Stimulated activated CD4-positive, alpha-beta T cell treated with anti-CD3 and anti-CD28 coated beads, Interleukin-15, amount 100 ng/mL, for 48 hours (primary cell): ENCODE results near the gene SETD3.

ENCODE experiments used
- DNase-seq, 2 donors: peaks; one replicate each; pipeline ENCODE4 v3.0.0-alpha.2; 2020; ENCODE audit warnings: low read depth in 2 of 2

Gene SETD3

DNA sequence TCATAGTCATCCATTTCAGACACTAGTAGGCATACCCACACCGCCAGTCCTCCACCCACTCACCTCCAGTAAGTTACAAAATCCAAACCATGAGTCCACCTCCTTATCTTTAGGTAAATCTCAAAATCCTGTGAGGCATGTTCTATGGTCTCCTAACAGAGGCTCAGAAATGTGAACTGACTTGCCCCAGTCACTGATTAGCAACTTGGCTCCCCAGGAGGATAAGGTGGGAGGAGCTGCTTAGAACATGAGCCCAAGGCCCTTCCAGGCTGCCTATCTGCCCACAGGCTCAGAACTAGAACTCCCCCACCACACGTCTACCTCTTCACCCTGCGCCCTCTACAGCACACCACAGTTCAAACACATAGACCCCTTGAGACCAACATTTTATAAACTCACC, 19.9 kb downstream of the SETD3 start:
- no peak for DNase-seq

DNA sequence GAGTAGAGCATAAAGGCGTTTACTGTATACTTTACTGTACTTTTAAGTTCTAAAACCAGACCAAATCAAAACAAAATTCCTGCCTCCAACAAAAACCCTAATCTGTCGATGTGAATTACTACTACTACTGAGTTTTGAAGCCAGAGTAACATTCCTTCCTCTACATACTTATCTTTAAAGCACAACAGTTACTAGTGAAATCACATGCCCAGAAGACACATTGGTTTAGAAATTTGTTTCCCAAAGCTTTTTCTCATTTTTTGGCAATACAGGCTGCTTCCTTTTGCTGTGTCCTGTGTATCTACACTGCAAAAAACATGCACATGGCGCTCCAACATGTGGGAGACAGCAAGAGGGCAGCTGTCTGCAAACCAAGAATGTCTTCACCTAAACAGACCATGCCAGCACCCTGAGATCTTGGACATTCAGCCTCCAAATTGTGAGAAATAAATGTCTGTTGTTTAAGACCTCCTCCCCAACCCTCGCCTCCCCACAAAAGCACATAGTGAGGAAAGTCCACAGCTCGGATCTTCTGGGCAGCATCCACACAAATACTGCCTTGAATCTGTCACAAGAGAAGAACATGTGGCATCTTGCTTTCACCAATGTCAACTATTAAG, 21.1 kb downstream of the SETD3 start:
- DNase-seq: no peak

DNA sequence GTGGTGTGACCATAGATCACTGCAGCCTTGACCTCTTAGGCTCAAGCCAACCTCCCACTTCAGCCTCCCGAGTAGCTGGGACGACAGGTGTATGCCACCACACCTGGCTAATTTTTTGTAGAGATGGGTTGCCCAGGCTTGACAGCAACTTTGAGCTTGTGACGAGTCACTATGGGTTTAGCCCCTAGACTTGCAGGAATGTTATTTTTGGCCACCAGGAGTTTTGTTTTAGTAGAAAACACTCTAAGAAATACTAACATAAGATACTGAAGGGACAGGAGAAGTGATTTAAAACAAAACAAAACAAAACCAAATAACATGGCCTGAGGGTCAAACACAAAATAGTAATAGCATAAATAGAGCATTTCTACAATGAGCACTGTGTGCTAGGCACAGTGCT, 26.4 kb downstream of the SETD3 start:
- no peak for DNase-seq

DNA sequence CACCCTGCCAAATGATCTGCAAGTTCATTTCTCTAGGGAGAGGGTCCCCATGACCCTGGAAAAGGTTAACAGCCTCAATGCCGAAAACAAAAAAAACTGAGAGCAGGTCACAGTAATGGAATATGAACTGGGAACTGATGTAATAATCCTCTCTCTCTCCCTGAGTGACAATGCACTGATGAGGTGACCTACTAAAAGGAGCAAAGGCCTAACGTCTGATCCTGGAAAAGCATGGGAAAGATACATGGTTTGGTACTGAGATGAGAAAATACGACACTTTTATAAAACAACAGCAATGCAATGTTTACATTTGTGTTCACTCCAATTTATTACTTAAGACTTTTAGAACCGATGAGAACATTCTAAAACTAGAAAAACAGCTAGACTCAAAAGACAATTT, 27.7 kb downstream of the SETD3 start:
- DNase-seq: no peak

DNA sequence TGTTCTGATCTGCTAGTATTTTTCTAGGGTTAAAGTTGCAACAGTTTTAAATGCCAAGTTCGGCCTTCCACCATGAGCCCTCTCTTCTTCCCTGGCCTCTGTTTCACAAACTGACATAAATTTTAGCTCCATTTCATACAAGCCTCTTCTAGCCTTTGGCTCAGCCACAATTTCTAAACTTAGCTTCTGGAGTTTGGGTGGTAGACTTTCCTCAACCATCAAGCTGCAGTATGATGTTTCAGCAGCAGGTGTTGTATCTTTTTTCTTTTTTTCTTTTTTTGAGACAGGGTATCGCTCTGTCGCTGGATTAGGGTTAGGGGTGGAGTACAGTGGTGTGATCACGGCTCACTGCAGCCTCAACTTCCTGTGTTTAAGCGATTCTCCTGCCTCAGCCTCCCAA, 29.4 kb downstream of the SETD3 start:
- no peak for DNase-seq

DNA sequence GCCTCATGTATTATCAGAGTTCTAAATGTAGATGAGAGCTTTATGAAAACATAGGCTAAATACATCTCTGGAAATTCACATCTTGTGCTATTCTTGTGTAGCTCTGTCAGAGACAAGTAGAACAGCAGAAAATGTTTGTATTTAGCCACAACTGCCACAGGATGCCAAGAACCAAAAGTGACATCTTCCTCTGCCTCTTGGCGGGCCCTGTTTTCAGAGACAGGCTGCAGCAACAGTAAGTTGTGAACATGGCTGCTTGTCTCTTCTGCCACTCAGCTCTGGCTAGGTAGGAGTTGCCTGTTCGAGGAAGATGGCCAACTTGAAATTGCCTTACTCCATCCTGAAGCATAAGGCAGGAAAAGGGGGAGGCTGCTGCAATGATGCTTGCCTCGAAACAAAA, 30.4 kb downstream of the SETD3 start:
- no peak for DNase-seq

DNA sequence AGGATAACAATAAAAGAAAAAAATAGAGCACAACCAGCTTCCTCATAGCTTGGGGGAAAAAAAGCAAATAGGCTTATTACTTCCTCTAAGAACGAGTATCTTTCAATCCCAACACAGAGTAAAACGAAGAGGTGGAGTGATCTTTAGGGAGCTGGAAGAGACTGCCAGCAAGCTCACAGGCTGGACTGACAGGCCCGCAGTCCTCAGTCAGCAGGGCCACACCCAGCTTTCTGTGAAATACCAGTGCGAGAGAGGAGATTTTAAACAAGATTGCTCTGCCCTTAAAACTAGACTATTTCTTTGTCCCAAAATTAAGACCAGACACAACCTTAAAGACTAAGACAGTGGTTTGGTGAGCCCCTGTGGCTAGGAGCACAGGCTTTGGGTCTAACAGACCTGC, 32.9 kb downstream of the SETD3 start:
- no peak for DNase-seq

DNA sequence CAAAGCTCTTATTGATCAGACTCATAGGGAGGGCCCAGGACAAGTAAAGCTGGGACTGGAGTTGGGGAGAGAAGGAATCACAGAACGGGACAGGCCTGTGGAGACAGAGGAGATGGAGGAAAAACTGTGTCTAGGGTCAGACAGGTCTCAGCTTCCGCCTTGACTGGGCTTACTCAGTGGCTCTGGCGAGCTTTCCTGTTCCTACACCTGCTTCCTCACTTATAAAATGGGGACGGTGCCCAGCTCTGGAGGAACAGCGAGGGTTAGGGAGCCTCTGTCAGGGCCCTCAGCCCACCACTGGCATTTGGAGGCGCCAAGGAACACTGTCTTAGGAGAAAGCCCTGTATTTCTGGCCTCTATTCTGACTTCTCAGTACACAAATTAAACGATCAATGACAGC, 34.7 kb downstream of the SETD3 start:
- DNase-seq: no peak

DNA sequence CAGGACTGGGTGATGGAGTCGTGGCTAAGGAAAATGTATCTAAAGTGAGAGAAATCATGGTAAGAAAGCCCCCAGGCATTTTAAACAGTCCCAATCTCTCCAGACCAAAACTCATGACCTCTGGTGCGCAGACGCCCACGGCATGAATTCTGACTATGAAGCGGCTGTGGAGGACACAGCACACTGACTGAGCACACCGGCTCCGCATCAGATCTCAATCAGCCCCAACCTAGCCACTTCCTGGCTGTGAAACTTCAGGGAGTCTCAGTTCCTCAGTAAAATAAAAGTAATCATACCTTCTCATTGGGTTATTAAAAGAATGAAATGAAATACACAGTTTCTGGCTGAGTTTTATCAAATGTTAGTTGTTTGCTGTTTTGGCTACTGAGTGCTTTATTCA, 38.7 kb downstream of the SETD3 start:
- no peak for DNase-seq

DNA sequence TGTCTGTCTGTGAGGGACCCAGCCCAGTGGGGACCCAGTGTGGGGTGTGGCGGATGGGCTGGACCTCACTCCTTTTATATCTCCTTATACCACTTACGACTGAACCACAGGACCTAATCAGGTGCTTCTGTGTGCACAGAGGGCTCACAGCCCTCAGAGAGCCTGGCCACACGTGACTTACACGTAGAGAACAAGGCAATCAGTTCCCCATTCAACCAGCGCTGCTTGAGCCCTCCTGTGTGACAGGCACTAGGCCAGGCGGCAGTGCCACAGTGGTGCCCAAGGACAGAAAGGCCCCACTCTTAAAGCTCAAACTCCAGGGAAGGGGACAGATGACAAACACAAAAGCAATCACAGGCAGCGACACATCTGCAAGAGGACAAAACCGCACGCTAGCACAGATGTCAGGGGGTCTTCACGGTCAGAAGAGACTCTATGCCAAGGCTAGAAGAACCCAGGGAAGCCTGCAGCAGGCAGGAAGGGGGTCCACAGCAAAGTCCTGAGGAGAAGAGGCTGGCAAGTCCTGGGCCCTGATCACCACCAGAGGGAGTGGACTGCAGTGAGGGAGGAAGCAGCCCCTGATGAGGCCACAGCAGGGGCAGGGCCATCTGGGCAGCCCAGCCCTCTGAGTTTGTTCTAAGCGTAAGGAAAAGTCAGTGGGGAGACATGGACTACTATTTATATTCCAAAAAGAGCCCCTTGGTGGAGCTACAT, 39.3 kb downstream of the SETD3 start:
- no peak for DNase-seq

DNA sequence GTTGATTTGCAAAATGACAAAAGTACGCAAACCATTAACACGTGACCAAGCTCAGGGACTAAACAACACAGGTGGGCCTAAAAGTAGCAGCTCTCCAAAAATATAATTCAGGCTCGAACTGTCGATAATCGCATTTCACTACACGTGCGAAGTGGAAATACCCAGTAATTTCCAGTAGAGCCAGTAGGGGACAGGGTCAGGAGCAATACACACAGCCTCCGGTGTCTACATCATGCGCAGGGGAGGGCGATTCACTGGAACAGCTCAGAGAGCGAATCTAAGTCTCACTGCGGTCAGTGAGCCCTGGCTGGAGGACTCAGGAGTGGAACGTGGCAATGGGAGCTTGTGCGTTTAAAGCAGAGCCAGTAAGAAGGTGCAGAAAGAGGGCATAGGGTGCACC, 40.4 kb downstream of the SETD3 start:
- DNase-seq: no peak

DNA sequence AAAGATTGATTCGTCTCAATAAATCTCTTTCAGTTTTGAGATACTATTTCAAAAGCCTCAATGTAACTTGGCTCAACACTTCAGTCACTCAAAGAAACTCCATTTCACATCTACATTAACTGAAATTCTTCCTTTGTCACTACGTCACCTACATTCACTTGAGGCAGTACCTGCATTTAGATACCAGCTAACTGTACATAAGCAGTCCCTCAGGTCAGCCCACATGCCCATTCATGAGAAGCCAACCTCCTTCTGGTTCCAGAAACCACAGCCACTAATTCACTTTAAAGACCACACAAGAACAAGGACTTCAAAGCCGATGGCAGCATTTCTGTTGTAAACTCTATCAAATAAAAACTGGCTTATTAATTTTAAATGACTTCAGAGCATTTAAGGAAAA, 43.0 kb downstream of the SETD3 start:
- DNase-seq: no peak

DNA sequence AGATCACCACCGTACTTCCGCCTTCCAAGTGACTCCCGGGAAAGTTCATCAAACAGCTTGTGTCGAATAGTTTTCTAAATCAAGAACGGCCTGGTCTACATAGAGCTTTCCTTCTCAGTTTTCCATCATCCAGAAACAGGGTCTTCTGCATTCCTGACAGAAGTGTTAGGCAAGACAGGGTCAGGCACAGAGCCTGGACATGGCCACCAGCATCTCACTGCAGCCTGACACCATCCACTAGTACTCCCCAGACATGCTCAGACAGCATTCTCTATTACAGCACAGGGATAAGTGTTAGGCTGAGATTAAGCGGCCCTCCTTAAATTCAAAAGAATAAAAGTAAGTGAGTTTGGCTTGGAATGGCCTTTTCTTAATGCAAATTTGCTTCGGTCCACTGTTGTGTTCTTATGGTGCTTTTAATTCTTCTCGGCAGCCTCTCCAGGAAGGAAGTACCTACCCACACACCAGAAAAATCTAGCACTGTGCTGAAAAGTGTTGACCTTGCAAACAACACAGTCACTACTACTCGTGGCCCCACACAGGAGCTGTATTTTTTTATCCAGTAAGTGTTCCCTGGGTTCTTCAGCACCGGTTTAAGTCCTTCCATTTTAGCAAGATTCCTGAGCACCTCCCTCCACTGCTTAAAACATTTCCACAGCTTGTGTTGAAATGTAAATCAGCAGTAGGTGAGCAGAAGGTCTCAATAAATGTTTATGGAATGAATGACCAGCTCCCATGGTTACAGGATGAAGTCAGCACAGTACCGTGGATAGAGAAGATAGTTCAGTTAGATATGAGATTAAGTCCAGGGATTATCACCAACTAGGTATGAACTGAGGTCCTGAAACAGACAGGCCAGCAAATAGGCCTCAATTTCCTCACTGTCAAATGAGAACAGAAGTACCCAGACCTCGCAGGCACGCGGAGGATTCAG, 44.1 kb downstream of the SETD3 start:
- no peak for DNase-seq

DNA sequence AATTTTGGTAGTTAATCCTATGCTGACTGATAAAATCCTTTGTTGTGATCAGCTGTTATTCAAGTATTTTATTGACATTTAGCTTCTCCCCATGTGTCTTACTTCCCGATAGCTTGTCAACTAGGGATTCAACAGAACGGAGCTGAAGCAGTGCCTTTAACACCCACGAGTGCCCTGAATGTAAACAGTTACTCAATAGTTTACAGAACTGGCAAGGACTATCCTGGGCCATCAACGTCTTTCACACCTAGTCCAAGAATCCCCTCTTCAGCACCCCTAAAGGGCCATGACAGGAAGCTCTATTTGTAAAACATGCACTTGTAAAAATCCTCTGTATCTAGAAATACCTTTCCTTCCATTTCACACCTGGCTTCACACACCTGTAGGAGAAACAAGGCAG, 45.3 kb downstream of the SETD3 start:
- no peak for DNase-seq

DNA sequence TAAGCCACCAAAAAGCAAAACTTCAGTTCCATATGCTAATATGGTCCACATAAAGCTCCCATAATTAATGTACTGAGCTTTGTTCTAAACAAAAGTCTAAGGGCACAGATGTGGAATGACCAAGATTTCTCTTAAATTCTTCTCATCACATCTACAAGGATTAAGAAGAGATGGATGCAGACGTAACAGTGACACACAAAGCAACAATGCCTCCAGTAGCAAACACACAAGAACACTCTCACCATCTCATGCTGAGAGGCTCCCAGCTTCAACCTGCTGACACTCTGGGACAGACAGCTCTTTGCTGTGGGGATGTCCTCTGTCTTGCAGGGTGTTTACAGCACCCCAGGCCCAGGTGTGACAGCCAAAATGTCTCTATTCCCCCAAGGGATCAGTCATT, 48.2 kb downstream of the SETD3 start:
- DNase-seq: no peak

DNA sequence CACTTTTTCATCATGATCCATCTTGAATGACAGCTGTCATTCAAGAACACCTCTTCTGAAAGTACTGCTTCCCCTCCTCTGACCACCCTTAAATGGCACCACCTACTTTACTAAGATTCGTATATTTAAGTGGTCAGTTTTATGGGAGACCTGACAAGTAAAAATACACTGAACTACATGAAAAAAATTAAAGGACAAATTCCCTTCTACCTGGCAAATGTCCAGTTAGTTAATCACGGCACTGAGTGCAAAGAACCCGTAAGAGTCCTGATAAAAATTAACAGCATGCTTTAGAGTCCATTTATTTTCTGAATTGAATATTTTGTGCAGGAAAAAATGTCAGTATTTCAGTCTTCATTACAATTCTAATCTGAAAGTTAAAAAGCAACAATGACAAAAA, 48.7 kb downstream of the SETD3 start:
- DNase-seq: no peak

DNA sequence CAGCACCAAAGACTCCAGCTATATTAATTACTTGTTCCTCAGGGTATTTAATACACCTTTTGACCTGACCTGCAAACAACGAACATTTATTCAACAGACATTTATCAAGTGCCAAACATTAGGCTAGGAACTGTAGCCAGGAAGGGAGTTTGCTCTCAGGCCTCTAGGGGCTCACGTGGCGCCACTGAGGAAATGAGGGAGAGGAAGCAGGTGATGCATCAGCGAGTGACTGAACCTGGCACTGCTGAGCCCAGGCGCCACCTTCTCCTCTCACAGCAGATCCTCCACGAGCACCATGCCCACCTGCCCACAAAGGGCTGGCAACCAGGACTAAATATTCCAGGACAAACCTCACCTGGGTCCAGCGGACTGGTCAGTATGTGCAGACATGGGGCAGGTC, 50.2 kb downstream of the SETD3 start:
- peak in 1 of 2 donors; percentile 4 for DNase-seq

DNA sequence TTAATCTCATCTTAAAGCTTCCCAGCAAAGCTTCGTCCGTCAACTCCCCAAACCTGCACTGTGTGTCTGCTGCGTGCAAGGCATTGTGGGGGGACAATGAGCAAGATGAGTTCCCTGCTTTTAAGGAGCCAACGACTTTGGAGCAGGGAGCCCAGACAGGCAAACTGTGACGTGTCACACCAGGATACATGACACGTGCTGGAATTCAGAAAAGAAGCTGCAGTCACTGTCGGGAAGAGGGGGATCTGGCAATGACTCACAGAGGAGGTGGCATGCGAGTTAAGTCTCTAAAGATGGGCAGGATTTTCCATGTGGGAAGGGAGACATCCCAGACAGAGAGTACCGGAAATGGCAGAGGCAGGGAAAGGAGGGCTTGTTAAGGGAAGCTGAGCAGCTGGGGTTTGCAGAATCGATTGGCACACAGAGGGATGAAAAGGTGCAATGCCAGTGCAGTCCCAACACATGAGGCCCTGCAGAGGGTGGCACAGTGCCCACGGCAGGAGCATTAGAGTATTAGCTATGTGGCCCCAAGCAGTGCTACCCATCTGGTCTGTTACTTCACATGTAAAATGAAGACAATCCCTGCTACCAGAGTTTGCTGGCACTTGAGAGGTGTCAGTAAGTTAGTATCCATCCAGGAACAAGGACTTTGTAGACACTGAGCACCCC, 52.9 kb downstream of the SETD3 start:
- DNase-seq: no peak

DNA sequence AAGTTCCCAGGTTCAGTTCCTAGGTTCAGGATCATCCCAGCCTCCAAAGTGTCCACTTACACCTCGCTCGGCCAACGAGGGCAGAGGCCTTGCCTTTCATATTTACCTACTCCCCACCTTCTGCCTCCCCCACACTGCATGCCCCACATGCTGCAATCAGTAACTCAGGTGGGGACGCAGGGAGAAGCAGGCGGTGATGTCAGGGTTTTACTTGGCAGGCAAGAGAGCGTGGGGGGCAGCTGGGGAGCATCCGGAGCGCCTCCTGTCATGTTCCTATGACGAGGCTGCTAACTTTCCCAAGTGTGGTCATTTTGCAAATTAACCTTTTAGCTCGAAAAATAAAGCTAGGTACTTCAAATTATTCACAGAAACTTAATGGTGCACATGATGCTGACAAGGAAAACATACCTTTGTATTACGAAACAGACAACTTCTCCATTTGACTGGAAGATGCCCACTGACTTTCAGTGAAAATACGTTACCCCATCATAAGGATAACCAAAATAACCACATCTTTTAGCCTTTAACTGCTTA, 53.8 kb downstream of the SETD3 start:
- DNase-seq: no peak

DNA sequence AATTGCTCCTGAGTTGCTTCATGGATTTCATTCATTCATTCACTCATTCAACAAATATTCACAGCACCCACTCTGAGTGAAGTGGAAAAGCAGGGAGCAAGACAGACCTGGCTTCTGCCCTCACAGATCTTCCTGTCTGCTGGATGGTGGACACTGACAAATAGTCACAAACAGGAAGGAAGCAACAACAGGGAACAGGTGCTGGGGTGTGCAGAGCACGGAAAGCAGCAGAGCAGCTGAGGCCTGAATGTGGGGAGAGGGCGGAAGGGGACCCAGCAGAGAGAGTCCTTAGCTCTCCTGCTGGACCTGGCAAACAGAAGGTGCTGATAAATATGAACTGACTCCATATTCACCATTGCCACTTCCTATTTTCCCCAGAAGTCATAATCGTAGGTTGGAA, 54.4 kb downstream of the SETD3 start:
- DNase-seq: no peak

DNA sequence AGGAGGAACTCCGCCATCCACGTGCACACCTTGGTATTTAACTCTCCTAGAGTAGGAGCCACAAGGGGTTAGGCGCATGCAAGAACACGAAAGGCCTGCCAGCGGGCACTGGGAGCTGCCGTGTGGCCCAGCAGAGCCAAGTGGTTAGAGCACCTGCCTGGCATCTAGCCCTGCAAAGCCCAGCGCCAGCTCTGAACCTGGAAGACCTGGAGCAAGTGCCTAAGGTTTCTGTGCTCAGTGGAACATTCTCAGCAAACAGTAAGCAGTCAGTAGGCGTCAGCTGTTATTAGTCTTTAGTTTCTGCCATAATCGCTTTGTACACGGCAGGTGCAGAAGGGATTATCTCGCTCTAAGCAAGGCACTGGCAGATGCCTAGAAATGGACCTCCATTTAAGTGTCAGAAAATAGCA, 55.4 kb downstream of the SETD3 start:
- DNase-seq: no peak

DNA sequence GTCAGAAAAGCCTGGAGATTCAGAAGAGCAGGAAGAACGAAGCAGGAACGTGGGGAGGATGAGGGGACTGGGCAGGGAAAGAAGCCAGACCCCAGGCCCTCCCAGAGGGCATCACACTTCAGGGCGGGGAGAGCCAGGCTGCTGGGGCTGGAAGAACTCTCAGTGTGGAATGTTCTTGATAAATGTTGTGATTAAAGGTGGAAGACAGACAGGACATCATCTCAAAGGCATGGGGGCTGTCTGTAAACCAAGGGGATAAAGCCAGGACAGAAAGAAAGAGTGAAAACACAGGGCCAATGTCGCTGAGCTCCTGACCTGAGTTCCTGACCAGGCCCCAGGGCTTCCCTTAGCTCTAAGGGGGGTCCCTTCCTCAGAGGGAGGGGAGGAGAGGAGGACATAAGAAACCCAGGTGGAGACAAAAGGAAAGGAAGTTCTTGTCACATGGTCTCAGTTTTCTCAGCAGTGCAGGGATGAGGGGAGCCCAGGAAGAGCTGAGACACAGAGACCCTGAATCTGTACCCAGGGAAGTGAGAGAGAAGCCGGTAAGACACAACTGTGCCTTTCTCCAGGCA, 56.3 kb downstream of the SETD3 start:
- DNase-seq: no peak
